B cell (primary cell): ENCODE data around the gene CDC42BPA.

Experiments
- CTCF ChIP-seq: fragments of 200-600 bp; IDR thresholded peaks from one replicate; pipeline ENCODE4 v1.8.0; 2022; ENCODE audit warnings: antibody characterized with exemption, mild to moderate bottlenecking
- EZH2 ChIP-seq: IDR thresholded peaks from 2 replicates; pipeline ENCODE4 v1.6.1; 2012; ENCODE audit warnings: borderline replicate concordance, low read depth, mild to moderate bottlenecking, moderate library complexity, low read length; ENCODE audit not compliant: insufficient read depth, poor library complexity, severe bottlenecking

- TF ChIP-seq CTCF (no peak), EZH2 (no peak)
Measured at GRCh38 chr1:227212164-227212563, 106.1 kb downstream of the CDC42BPA start.
